H9 (cell line): ENCODE measurements around the gene FREM1. TPM values are rescaled to one million over a fixed set of nuclear protein-coding genes. Genes with fewer than 3 reads are reported as not detected.

ENCODE experiments used
- DNase-seq: peaks from one replicate; pipeline ENCODE4 v3.0.0-alpha.2; 2017
- H2AFZ ChIP-seq: one replicate; pipeline ENCODE4 v1.6.1; 2013; ENCODE audit warnings: mild to moderate bottlenecking, low read length, control low read depth, moderate library complexity
- H2AK5ac ChIP-seq: 2 replicates; pipeline ENCODE4 v1.6.1; 2013; ENCODE audit warnings: low read length, control low read depth, mixed read lengths; ENCODE audit not compliant: insufficient read length
- H2BK120ac ChIP-seq: one replicate; pipeline ENCODE4 v1.6.1; 2013; ENCODE audit warnings: low read depth, mild to moderate bottlenecking, low read length, control low read depth, inconsistent platforms; ENCODE audit not compliant: poor library complexity, severe bottlenecking
- H2BK12ac ChIP-seq: 2 replicates; pipeline ENCODE4 v1.6.1; 2013; ENCODE audit warnings: low read length, control low read depth, mixed read lengths, low read depth; ENCODE audit not compliant: insufficient read length
- H2BK15ac ChIP-seq: 2 replicates; pipeline ENCODE4 v1.6.1; 2013; ENCODE audit warnings: low read depth, low read length, control low read depth
- H2BK20ac ChIP-seq: one replicate; pipeline ENCODE4 v1.6.1; 2013; ENCODE audit warnings: low read depth, mild to moderate bottlenecking, low read length, control low read depth, inconsistent platforms; ENCODE audit not compliant: poor library complexity, severe bottlenecking
- H2BK5ac ChIP-seq: 2 replicates; pipeline ENCODE4 v1.6.1; 2013; ENCODE audit warnings: low read length, control low read depth, mixed read lengths; ENCODE audit not compliant: insufficient read length
- H3K14ac ChIP-seq: 2 replicates; pipeline ENCODE4 v1.6.1; 2013; ENCODE audit warnings: low read length, control low read depth; ENCODE audit not compliant: insufficient read depth
- H3K18ac ChIP-seq: 2 replicates; pipeline ENCODE4 v1.6.1; 2013; ENCODE audit warnings: low read depth, mild to moderate bottlenecking, mixed read lengths, low read length, control low read depth; ENCODE audit not compliant: insufficient read length
- H3K23ac ChIP-seq: 2 replicates; pipeline ENCODE4 v1.6.1; 2013; ENCODE audit warnings: low read length, control low read depth, mixed read lengths, low read depth; ENCODE audit not compliant: insufficient read length
- H3K23me2 ChIP-seq: 2 replicates; pipeline ENCODE4 v1.6.1; 2013; ENCODE audit warnings: low read depth, mild to moderate bottlenecking, mixed read lengths, low read length, control low read depth; ENCODE audit not compliant: insufficient read length, poor library complexity, severe bottlenecking
- H3K27ac ChIP-seq: 2 replicates; pipeline ENCODE4 v1.5.1; 2013; ENCODE audit warnings: low read length, control low read depth, mixed read lengths, low read depth; ENCODE audit not compliant: insufficient read length
- H3K27me3 ChIP-seq: 2 replicates; pipeline ENCODE4 v1.6.1; 2013; ENCODE audit warnings: low read length, control low read depth, inconsistent platforms; ENCODE audit not compliant: insufficient read depth
- H3K4ac ChIP-seq: 2 replicates; pipeline ENCODE4 v1.6.1; 2013; ENCODE audit warnings: low read depth, mild to moderate bottlenecking, control low read depth, inconsistent platforms, low read length, moderate library complexity
- H3K4me1 ChIP-seq: 2 replicates; pipeline ENCODE4 v1.6.1; 2013; ENCODE audit warnings: low read length, control low read depth, inconsistent platforms; ENCODE audit not compliant: insufficient read depth
- H3K4me2 ChIP-seq: 2 replicates; pipeline ENCODE4 v1.6.1; 2013; ENCODE audit warnings: low read length, control low read depth, mixed read lengths; ENCODE audit not compliant: insufficient read length, insufficient read depth
- H3K56ac ChIP-seq: 2 replicates; pipeline ENCODE4 v1.6.1; 2013; ENCODE audit warnings: low read depth, mild to moderate bottlenecking, mixed read lengths, low read length, control low read depth; ENCODE audit not compliant: insufficient read length
- H3K79me1 ChIP-seq: 2 replicates; pipeline ENCODE4 v1.6.1; 2013; ENCODE audit warnings: low read depth, mild to moderate bottlenecking, moderate library complexity, low read length, control low read depth, inconsistent platforms; ENCODE audit not compliant: insufficient read depth, poor library complexity, severe bottlenecking
- H3K79me2 ChIP-seq: 2 replicates; pipeline ENCODE4 v1.6.1; 2013; ENCODE audit warnings: low read length, control low read depth, inconsistent platforms; ENCODE audit not compliant: insufficient read depth
- H3K9ac ChIP-seq: 2 replicates; pipeline ENCODE4 v1.6.1; 2013; ENCODE audit warnings: low read length, control low read depth, mixed read lengths; ENCODE audit not compliant: insufficient read length; ENCODE audit errors: extremely low read depth
- H3K9me3 ChIP-seq: one replicate; pipeline ENCODE4 v1.6.1; 2013; ENCODE audit warnings: low read depth, low read length, inconsistent platforms; ENCODE audit not compliant: control insufficient read depth
- H3T11ph ChIP-seq: one replicate; pipeline ENCODE4 v1.6.1; 2013; ENCODE audit warnings: mild to moderate bottlenecking, low read length, control low read depth, inconsistent platforms
- H4K20me1 ChIP-seq: one replicate; pipeline ENCODE4 v1.6.1; 2013; ENCODE audit not compliant: control insufficient read depth, insufficient read length, insufficient read depth
- H4K5ac ChIP-seq: 2 replicates; pipeline ENCODE4 v1.6.1; 2013; ENCODE audit warnings: low read depth, mild to moderate bottlenecking, mixed read lengths, low read length, control low read depth; ENCODE audit not compliant: insufficient read length
- H4K8ac ChIP-seq: replicated peaks from 2 replicates; pipeline ENCODE4 v1.6.1; 2013; ENCODE audit warnings: low read length, control low read depth, mixed read lengths, low read depth; ENCODE audit not compliant: insufficient read length
- H4K91ac ChIP-seq: 2 replicates; pipeline ENCODE4 v1.6.1; 2013; ENCODE audit warnings: low read depth, mild to moderate bottlenecking, moderate library complexity, mixed read lengths, low read length, control low read depth; ENCODE audit not compliant: insufficient read length
- H3K27ac Mint-ChIP-seq, 3 experiments: 2 replicates in 2 of 3; 3 replicates in 1 of 3; pipeline ENCODE4 v1.8.0; 2020 to 2021; ENCODE audit warnings: mixed read lengths in 3 of 3, mild to moderate bottlenecking in 1 of 3, moderate library complexity in 1 of 3
- H3K27me3 Mint-ChIP-seq: 2 replicates; pipeline ENCODE4 v1.8.0; 2021; ENCODE audit warnings: low read depth, mild to moderate bottlenecking, moderate library complexity, mixed read lengths
- H3K36me3 Mint-ChIP-seq, 3 experiments: 2 replicates in 2 of 3; 3 replicates in 1 of 3; pipeline ENCODE4 v1.8.0; 2020 to 2021; ENCODE audit warnings: low read depth in 3 of 3, mixed read lengths in 3 of 3; ENCODE audit not compliant: insufficient read depth in 1 of 3
- H3K4me1 Mint-ChIP-seq, 2 experiments: 2 replicates each; pipeline ENCODE4 v1.8.0; 2020; ENCODE audit warnings: mixed read lengths in 2 of 2
- H3K4me3 Mint-ChIP-seq, 2 experiments: 2 replicates in 1 of 2; 3 replicates in 1 of 2; pipeline ENCODE4 v1.8.0; 2020 to 2021; ENCODE audit warnings: mild to moderate bottlenecking in 2 of 2, mixed read lengths in 2 of 2, moderate library complexity in 1 of 2
- H3K9me3 Mint-ChIP-seq, 2 experiments: 2 replicates in 1 of 2; 3 replicates in 1 of 2; pipeline ENCODE4 v1.8.0; 2020; ENCODE audit warnings: mild to moderate bottlenecking in 2 of 2, mixed read lengths in 2 of 2, moderate library complexity in 1 of 2
- WGBS: extraction: QIAGEN DNeasy Blood & Tissue Kit; methylation state at CpG from one replicate; pipeline ENCODE4 v1.1.7; 2013; ENCODE audit warnings: missing lambda C conversion rate, low lambda C conversion rate, mixed read lengths; ENCODE audit not compliant: insufficient read length; ENCODE audit errors: extremely low coverage; 5-methylcytosine and 5-hydroxymethylcytosine counted together
- total RNA-seq: library from RNA; stranded (reverse); gene quantifications from 2 replicates; pipeline ENCODE4 v1.2.1, GENCODE V29; 2021
- TF ChIP-seq, protein P1 (sequence below): fragments of 200-600 bp; sonication (generic); conservative IDR thresholded peaks from 3 replicates; pipeline ENCODE4 v1.8.0; 2021; ENCODE audit warnings: antibody characterized with exemption, mild to moderate bottlenecking

FREM1 gene
- total RNA-seq, 1 experiment from 2014 or later, result 0.44 TPM

DNA sequence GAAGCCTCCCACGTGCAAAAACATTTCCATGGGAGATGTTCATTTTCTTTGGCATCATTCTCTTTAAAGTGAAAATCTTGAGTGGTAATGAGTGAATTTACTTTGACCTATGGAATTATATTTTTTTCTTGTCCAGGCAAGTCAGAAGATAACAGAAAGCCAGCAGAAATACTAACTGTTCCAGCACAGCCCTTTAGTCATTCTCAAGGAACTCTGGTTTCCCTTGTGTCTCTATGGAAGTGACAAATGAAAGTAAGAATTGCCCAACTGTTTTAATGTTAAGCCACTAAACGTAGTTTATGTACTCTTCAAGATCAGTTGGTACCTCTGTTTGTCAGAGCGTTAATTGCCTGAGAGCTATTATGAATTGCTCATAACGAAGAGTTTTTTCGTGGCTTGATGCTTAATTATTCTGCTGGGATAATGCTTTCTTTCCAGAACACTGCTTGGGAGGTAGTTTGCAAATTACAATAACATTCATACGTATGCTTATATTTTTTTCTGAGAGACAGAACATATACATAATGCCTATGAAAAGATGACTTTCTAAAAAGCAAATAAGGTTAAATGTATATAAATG is 103.2 kb downstream of the FREM1 start:
- H3K23me2 ChIP-seq, result no peaks in the 10 kb centered on the region
- no peak overlapping the region for H3K23ac ChIP-seq
- H2BK120ac ChIP-seq, result no peak overlapping the region
- no peak overlapping the region for H2AK5ac ChIP-seq
- no peaks in the 10 kb centered on the region for H3K79me2 ChIP-seq
- no peak overlapping the region for H2BK5ac ChIP-seq
- no peaks in the 10 kb centered on the region for H3K79me1 ChIP-seq
- no peaks in the 10 kb centered on the region for H3K27me3 ChIP-seq
- TF ChIP-seq, protein P1, sequence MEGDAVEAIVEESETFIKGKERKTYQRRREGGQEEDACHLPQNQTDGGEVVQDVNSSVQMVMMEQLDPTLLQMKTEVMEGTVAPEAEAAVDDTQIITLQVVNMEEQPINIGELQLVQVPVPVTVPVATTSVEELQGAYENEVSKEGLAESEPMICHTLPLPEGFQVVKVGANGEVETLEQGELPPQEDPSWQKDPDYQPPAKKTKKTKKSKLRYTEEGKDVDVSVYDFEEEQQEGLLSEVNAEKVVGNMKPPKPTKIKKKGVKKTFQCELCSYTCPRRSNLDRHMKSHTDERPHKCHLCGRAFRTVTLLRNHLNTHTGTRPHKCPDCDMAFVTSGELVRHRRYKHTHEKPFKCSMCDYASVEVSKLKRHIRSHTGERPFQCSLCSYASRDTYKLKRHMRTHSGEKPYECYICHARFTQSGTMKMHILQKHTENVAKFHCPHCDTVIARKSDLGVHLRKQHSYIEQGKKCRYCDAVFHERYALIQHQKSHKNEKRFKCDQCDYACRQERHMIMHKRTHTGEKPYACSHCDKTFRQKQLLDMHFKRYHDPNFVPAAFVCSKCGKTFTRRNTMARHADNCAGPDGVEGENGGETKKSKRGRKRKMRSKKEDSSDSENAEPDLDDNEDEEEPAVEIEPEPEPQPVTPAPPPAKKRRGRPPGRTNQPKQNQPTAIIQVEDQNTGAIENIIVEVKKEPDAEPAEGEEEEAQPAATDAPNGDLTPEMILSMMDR, result no peak
- no peak overlapping the region for H4K8ac ChIP-seq
- no peak overlapping the region for H4K5ac ChIP-seq
- no peaks in the 10 kb centered on the region for H3K27me3 Mint-ChIP-seq
- H3K56ac ChIP-seq, result no peak overlapping the region
- H4K20me1 ChIP-seq, result no peaks in the 10 kb centered on the region
- DNase-seq, result no peak
- H3K36me3 Mint-ChIP-seq, result peaks cover 0 to 13% (median 9%) of the 10 kb centered on the region in 3 experiments; a peak in 5 of 7 replicates
- no peak overlapping the region for H2BK12ac ChIP-seq
- H3K9ac ChIP-seq, result no peak overlapping the region
- H3K27ac Mint-ChIP-seq, result no peak overlapping the region
- no peak overlapping the region for H2BK20ac ChIP-seq
- H3K9me3 ChIP-seq, result no peaks in the 10 kb centered on the region
- H2BK15ac ChIP-seq, result no peak overlapping the region
- H3K4ac ChIP-seq, result no peak overlapping the region
- H3K18ac ChIP-seq, result no peak overlapping the region
- H3T11ph ChIP-seq, result no peak overlapping the region
- WGBS, result no CpG with 5 or more reads among the region's 6 CpGs
- no peak overlapping the region for H4K91ac ChIP-seq
- H3K9me3 Mint-ChIP-seq, result peaks cover 4 to 9% of the 10 kb centered on the region in 2 experiments; a peak in 2 of 5 replicates
- no peak overlapping the region for H2AFZ ChIP-seq
- no peak overlapping the region for H3K27ac ChIP-seq
- H3K4me2 ChIP-seq, result no peak overlapping the region
- H3K4me1 Mint-ChIP-seq, result no peaks in the 10 kb centered on the region
- no peaks in the 10 kb centered on the region for H3K4me1 ChIP-seq
- no peak overlapping the region for H3K14ac ChIP-seq
- no peak overlapping the region for H3K4me3 Mint-ChIP-seq
